ENCODE data around the gene PARVB. TPM values are rescaled to one million over a fixed set of nuclear protein-coding genes. Genes with fewer than 3 reads are reported as not detected.

The PARVB gene
- total and polyA plus RNA-seq, 9 of the 15 experiments (the other 6 are each of a cell fraction or from before 2014, with no cell fraction given): 1.1 to 59.2 (median 29.2) TPM

- no peak overlapping the region for H3K4me3 ChIP-seq
- 0 out of 2 replicates have a peak, but pooled peaks cover 2% of the 10 kb centered on the region for H3K9me3 ChIP-seq (replicated peaks; ENCODE audit: control insufficient read depth, insufficient read depth, low read depth, low read length)
- H3K9me1 ChIP-seq (ENCODE audit: control insufficient read depth, insufficient read depth, low read length): no peaks in the 10 kb centered on the region
- POLR2A ChIA-PET: interaction anchor here (0.7 kb wide), 1 partner anchor 247 kb away, joined by 3 read pairs; no protein-coding TSS in a partner anchor
- 0 out of 2 replicates have a peak, but pooled peaks cover 5% of the 10 kb centered on the region for H4K20me1 ChIP-seq (replicated peaks; ENCODE audit: control insufficient read depth, insufficient read depth, low read length)
- no peak overlapping the region for H2AFZ ChIP-seq (ENCODE audit: low read depth, low read length)
- in situ Hi-C loops (cut with MboI) (no loop called here), intact Hi-C loops (cut with micrococcal nuclease) (no loop called here)
- DNase-seq (ENCODE audit: extremely low read depth in 1 of 4, low spot score in 3 of 4) (no peak), ATAC-seq (no peak), FAIRE-seq (no peak)
- no peak overlapping the region for H3K4me2 ChIP-seq (ENCODE audit: insufficient read depth, low read length)
- peaks cover 0 to 5% of the 10 kb centered on the region in 2 experiments; a peak in 4 of 5 replicates for H3K4me1 ChIP-seq (replicated peaks in 1 of 2; ENCODE audit: control insufficient read depth in 2 of 2, insufficient read depth in 2 of 2, low read length in 2 of 2)
- no peak overlapping the region for H3K27ac ChIP-seq (ENCODE audit: extremely low read depth, low read depth, low read length)
- H3K9ac ChIP-seq (ENCODE audit: insufficient read depth in 1 of 2, low read depth in 2 of 2, low read length in 2 of 2): no peak overlapping the region
- CTCF ChIA-PET (ENCODE audit: low intra/inter-chr PET ratio): no interaction called here
- H3K36me3 ChIP-seq (ENCODE audit: control insufficient read depth, insufficient read depth, low read length): peaks cover 12% of the 10 kb centered on the region; the same call in 1 of the 3 replicates
- no TSS peak for BruUV-seq (replicated peaks)
- no peaks in the 10 kb centered on the region for H3K27me3 ChIP-seq (ENCODE audit: control insufficient read depth in 2 of 2, insufficient read depth in 2 of 2, low read length in 2 of 2)
- WGBS (ENCODE audit: insufficient coverage, low coverage, missing lambda C conversion rate): 79% methylated on average over 11 of the region's 12 CpGs
- H3K79me2 ChIP-seq (ENCODE audit: control insufficient read depth, insufficient read depth, low read length): no peaks in the 10 kb centered on the region
- TF ChIP-seq ZNF445 (CRISPR knock-in tag; IDR thresholded peaks at IDR 0.05; ENCODE audit: low read depth) (no peak), SMARCA4 (IDR thresholded peaks at IDR 0.05) (no peak), HNRNPUL1 (IDR thresholded peaks at IDR 0.05; ENCODE audit: low read length) (no peak), ZNF436 (CRISPR knock-in tag; IDR thresholded peaks at IDR 0.05) (no peak), NR2C1 (IDR thresholded peaks at IDR 0.05) (no peak), NR2C1 (tag; IDR thresholded peaks at IDR 0.05) (no peak), TEAD2 (tag; IDR thresholded peaks at IDR 0.05) (no peak), BDP1 (IDR thresholded peaks at IDR 0.05; ENCODE audit: insufficient read depth, insufficient read length) (no peak), TGIF2 (CRISPR knock-in tag; IDR thresholded peaks at IDR 0.05) (no peak), E2F4 (CRISPR knock-in tag; IDR thresholded peaks at IDR 0.05; ENCODE audit: low read depth) (no peak), RBM17 (IDR thresholded peaks at IDR 0.05; ENCODE audit: borderline replicate concordance, low read depth, low read length) (no peak), UBTF (IDR thresholded peaks at IDR 0.05; ENCODE audit: borderline replicate concordance in 1 of 2, low read depth in 2 of 2, low read length in 2 of 2) (no peak), MITF (IDR thresholded peaks at IDR 0.05) (no peak), ZSCAN32 (CRISPR knock-in tag; IDR thresholded peaks at IDR 0.05) (no peak)
- TF ChIP-seq, protein P1, sequence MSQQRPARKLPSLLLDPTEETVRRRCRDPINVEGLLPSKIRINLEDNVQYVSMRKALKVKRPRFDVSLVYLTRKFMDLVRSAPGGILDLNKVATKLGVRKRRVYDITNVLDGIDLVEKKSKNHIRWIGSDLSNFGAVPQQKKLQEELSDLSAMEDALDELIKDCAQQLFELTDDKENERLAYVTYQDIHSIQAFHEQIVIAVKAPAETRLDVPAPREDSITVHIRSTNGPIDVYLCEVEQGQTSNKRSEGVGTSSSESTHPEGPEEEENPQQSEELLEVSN (IDR thresholded peaks at IDR 0.05; ENCODE audit: borderline replicate concordance in 1 of 2, extremely low read depth in 1 of 2, insufficient read depth in 1 of 2, insufficient read length in 1 of 2, low read depth in 1 of 2, low read length in 1 of 2, poor library complexity in 1 of 2, severe bottlenecking in 1 of 2): no peak
Measured at GRCh38 chr22:44131412-44131811, 107.3 kb downstream of the PARVB start.
